Endothelial cell of umbilical vein (primary cell): ENCODE measurements around the gene FRMD4A. TPM values are rescaled to one million over a fixed set of nuclear protein-coding genes. Genes with fewer than 3 reads are reported as not detected.

ENCODE experiments used
- BruUV-seq: library from RNA; stranded (reverse); fragments of 400-500 nt; replicated peaks from 2 replicates; lab custom pipeline; 2021; lab: Mats Ljungman, UMichigan
- CTCF ChIA-PET: fragments of 300-600, 350-600 bp; sonication (Branson Sonifier 250); formaldehyde crosslinking; loops from one replicate; lab custom pipeline; 2021; ENCODE audit warnings: antibody characterized with exemption, inconsistent platforms; lab: Charles Lee
- POLR2A ChIA-PET: fragments of 300-600, 350-600 bp; sonication (Branson Sonifier 250); formaldehyde crosslinking; loops from one replicate; lab custom pipeline; 2021; ENCODE audit warnings: antibody characterized with exemption, inconsistent platforms; lab: Charles Lee
- DNase-seq: peaks from one replicate; pipeline ENCODE4 v3.0.0-alpha.2; 2011; ENCODE audit warnings: low read depth, low spot score
- FAIRE-seq: peaks from 2 replicates; lab custom pipeline; 2011; peaks lifted over from hg19 to GRCh38; lab: Jason Lieb, UNC
- H2AFZ ChIP-seq: 2 replicates; pipeline ENCODE4 v1.6.0; 2012; ENCODE audit warnings: low read depth, low read length, control low read depth, inconsistent platforms
- H3K27ac ChIP-seq: 2 replicates; pipeline ENCODE4 v1.5.1; 2011; ENCODE audit warnings: low read depth, mild to moderate bottlenecking, control low read depth, low read length, moderate library complexity; ENCODE audit not compliant: insufficient read depth
- H3K27me3 ChIP-seq, 2 experiments: 2 replicates each; pipeline versions ENCODE4 v1.6.0 to v1.6.1; 2011; ENCODE audit warnings: low read length in 2 of 2, mixed read lengths in 1 of 2; ENCODE audit not compliant: control insufficient read depth in 2 of 2, insufficient read depth in 2 of 2
- H3K36me3 ChIP-seq, 2 experiments: 2 replicates in 1 of 2; 3 replicates in 1 of 2; pipeline ENCODE4 v1.5.1; 2011; ENCODE audit warnings: low read length in 2 of 2, mild to moderate bottlenecking in 1 of 2, moderate library complexity in 1 of 2; ENCODE audit not compliant: control insufficient read depth in 2 of 2, insufficient read depth in 2 of 2; ENCODE audit errors: extremely low read depth in 1 of 2
- H3K4me1 ChIP-seq: 3 replicates; pipeline ENCODE4 v1.5.1; 2011; ENCODE audit warnings: mild to moderate bottlenecking, low read length; ENCODE audit not compliant: control insufficient read depth, insufficient read depth; ENCODE audit errors: extremely low read depth
- H3K4me2 ChIP-seq: 2 replicates; pipeline ENCODE4 v1.6.1; 2011; ENCODE audit warnings: low read length, control low read depth, mixed read lengths; ENCODE audit not compliant: insufficient read depth
- H3K4me3 ChIP-seq, 3 experiments: fragments of 200-600 bp in 1 of 3; sonication (generic), shearing (Covaris generic) in 1 of 3; replicated peaks in 1 of 3; 2 replicates each; pipeline ENCODE4 v1.5.1; 2011 to 2016; ENCODE audit warnings: control low read depth in 3 of 3, low read length in 3 of 3, mild to moderate bottlenecking in 2 of 3, inconsistent platforms in 1 of 3, low read depth in 1 of 3, moderate library complexity in 1 of 3; ENCODE audit not compliant: insufficient read depth in 1 of 3
- H3K79me2 ChIP-seq: 2 replicates; pipeline ENCODE4 v1.6.0; 2012; ENCODE audit warnings: low read length, inconsistent platforms; ENCODE audit not compliant: control insufficient read depth, insufficient read depth
- H3K9ac ChIP-seq: replicated peaks from 2 replicates; pipeline ENCODE3; 2011; ENCODE audit warnings: low read length, control low read depth; ENCODE audit not compliant: insufficient read depth; ENCODE audit errors: extremely low read depth
- H3K9me1 ChIP-seq: replicated peaks from 3 replicates; pipeline ENCODE4 v1.6.0; 2011; ENCODE audit warnings: mild to moderate bottlenecking, low read length; ENCODE audit not compliant: control insufficient read depth, insufficient read depth; ENCODE audit errors: extremely low read depth
- H3K9me3 ChIP-seq: replicated peaks from 2 replicates; pipeline ENCODE4 v1.5.1; 2012; ENCODE audit warnings: low read length, inconsistent platforms; ENCODE audit not compliant: control insufficient read depth, insufficient read depth
- H4K20me1 ChIP-seq: replicated peaks from 2 replicates; pipeline ENCODE3; 2011; ENCODE audit warnings: mild to moderate bottlenecking, low read length; ENCODE audit not compliant: control insufficient read depth, insufficient read depth; ENCODE audit errors: extremely low read depth
- CTCF ChIP-seq, 2 donors: IDR thresholded peaks; 1 replicate in 1 of 2; 2 replicates in 1 of 2; pipeline ENCODE4 v1.5.1; 2011; ENCODE audit warnings: low read length in 2 of 2, mild to moderate bottlenecking in 2 of 2, moderate library complexity in 2 of 2, control low read depth in 1 of 2, inconsistent platforms in 1 of 2, low read depth in 1 of 2; ENCODE audit not compliant: insufficient read depth in 1 of 2; ENCODE audit errors: extremely low read depth in 1 of 2
- EZH2 ChIP-seq: IDR thresholded peaks from 2 replicates; pipeline ENCODE4 v1.6.1; 2012; ENCODE audit warnings: borderline replicate concordance, low read depth, mild to moderate bottlenecking, moderate library complexity, low read length, inconsistent platforms; ENCODE audit not compliant: severe bottlenecking
- FOS ChIP-seq: IDR thresholded peaks from 2 replicates; pipeline ENCODE4 v1.6.1; 2011; ENCODE audit warnings: mild to moderate bottlenecking, low read length, moderate library complexity, borderline replicate concordance; ENCODE audit not compliant: insufficient read depth
- GATA2 ChIP-seq: IDR thresholded peaks from 2 replicates; pipeline ENCODE4 v1.7.0; 2011; ENCODE audit warnings: low read depth, mild to moderate bottlenecking, moderate library complexity, mixed read lengths, low read length; ENCODE audit not compliant: insufficient read length, insufficient read depth
- JUN ChIP-seq: IDR thresholded peaks from 2 replicates; pipeline ENCODE4 v1.6.1; 2011; ENCODE audit warnings: borderline replicate concordance, low read depth; ENCODE audit not compliant: insufficient read length, insufficient read depth
- MAX ChIP-seq: IDR thresholded peaks from 2 replicates; pipeline ENCODE4 v1.6.1; 2011; ENCODE audit not compliant: insufficient read depth, insufficient read length
- MYC ChIP-seq: IDR thresholded peaks from one replicate; pipeline ENCODE4 v1.6.1; 2011; ENCODE audit warnings: mild to moderate bottlenecking, low read depth, low read length
- POLR2A ChIP-seq: IDR thresholded peaks from 2 replicates; pipeline ENCODE4 v1.6.1; 2012; ENCODE audit warnings: low read depth, mild to moderate bottlenecking, control low read depth, low read length
- POLR2AphosphoS5 ChIP-seq: IDR thresholded peaks from 2 replicates; pipeline ENCODE4 v1.6.1; 2012; ENCODE audit warnings: low read depth, mild to moderate bottlenecking, control low read depth, low read length, moderate library complexity; ENCODE audit not compliant: insufficient read depth
- dilution Hi-C: fragments of 300-500 bp; cut with MboI; formaldehyde crosslinking; loops from one replicate; pipeline ENCODE4 v1.15.0; 2019; ENCODE audit warnings: low sequenced_read_pairs; ENCODE audit not compliant: extremely low pct_ligation_motif_present
- intact Hi-C: fragments of 100-400 bp; cut with micrococcal nuclease; formaldehyde crosslinking; loops from one replicate; pipeline ENCODE4 v1.10.0; 2022
- polyA plus RNA-seq, 4 experiments: library from polyadenylated mRNA; depleted of rRNA in 3 of 4; stranded (reverse) in 3 of 4; unstranded in 1 of 4; fragments of >200 nt; gene quantifications; 2 replicates each; pipeline versions ENCODE4 v1.2.1 to v1.2.3, GENCODE V29; 2011 to 2012; ENCODE audit warnings: missing spikeins in 1 of 4
- total RNA-seq: library from RNA; stranded (reverse); gene quantifications from 2 replicates; pipeline ENCODE4 v1.2.3, GENCODE V29; 2021

Gene FRMD4A
- total and polyA plus RNA-seq, 2 donors (not counting 3 experiments of a cell fraction or from before 2014, with no cell fraction given), result 123 to 148 TPM

DNA sequence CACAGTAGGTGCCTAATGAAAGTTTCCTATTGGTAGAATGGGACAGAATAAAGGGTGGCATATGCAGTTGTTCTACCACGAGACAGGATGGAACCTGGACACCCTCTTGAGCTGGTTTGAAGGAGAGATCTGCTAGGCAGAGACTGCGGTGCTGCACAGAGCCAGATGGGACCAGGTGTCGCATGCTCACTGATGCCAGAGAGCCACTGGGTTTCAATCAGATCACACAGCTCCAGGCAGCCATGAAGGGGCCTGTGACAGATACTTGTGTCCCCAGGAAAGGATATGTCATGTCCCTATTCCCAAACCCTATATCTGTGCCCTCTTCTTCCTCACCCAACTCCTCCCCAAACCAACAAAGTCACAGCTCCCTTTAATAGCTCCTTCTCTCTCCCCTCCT lies 508.2 kb downstream of the FRMD4A start:
- POLR2A ChIA-PET, result no interaction called here
- Histone ChIP-seq H3K9me1 (no peaks in the 10 kb centered on the region), H3K4me1 (peaks cover 14% of the 10 kb centered on the region), H3K36me3 (peaks cover 0 to 2% of the 10 kb centered on the region in 2 experiments), H4K20me1 (peaks cover 3% of the 10 kb centered on the region), H3K9me3 (no peaks in the 10 kb centered on the region), H3K9ac (no peak overlapping the region), H3K4me2 (no peak overlapping the region), H3K79me2 (peaks cover 97% of the 10 kb centered on the region), H2AFZ (no peak overlapping the region), H3K4me3 (no peak overlapping the region), H3K27ac (no peak overlapping the region), H3K27me3 (no peaks in the 10 kb centered on the region)
- DNase-seq, result no peak
- no TSS peak for BruUV-seq
- dilution Hi-C loops, result no loop called here
- no peak for FAIRE-seq
- CTCF ChIA-PET, result no interaction called here
- intact Hi-C loops, result no loop called here
- TF ChIP-seq MYC (no peak), GATA2 (no peak), FOS (no peak), JUN (no peak), EZH2 (no peak), CTCF (IDR thresholded peaks at IDR 0.05; ENCODE audit: extremely low read depth in 1 of 2, insufficient read depth in 1 of 2, low read depth in 1 of 2, low read length in 2 of 2) (no peak), POLR2AphosphoS5 (no peak), MAX (no peak), POLR2A (no peak)
